ENCODE results near the gene PLXNA2. TPM values are rescaled to one million over a fixed set of nuclear protein-coding genes. Genes with fewer than 3 reads are reported as not detected.

The PLXNA2 gene
- total RNA-seq, 2 experiments from 2014 or later: 0.23 TPM; not detected in 1

DNA sequence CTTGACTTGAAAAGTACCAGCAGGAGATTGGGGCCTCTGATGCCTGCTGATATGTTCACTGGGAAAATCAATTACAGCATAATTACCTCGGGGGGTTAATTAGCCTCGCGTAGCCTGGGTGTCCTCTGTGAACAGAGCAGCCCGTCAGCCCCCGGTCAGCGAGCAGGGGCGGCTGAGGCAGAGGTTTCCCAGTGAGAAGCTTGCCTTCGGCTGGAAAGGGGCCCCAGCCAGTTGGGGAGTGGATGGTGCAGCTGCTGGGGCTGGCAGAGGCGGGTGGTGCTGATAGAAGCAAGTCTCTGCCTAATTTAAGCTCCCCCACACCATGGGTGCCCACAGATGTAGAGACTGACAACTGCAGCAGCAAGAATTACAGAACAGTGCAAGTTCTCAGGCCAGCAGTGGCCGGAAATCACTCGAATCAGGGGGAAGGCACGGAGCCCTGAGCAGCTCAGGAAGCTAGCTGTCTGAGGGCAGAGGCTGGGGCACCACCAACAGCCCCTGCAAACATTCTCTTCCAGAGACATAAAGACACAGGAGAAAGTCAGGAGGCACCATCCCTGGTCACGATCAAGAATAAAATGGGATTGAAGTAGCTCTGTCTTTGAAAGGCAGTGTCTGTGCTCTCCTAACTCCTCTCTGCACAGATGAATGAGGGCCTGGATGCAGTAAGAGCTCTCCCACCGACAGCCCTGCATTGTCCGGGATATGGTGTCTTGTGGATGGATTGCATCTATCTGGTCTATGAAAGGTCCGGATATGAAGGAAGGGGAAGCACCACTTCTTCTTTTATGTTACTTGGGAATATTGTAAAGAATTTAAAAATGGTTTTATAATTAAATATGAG lies 166.7 kb downstream of the PLXNA2 start:
- BruUV-seq (replicated peaks): no TSS peak
- Histone ChIP-seq H3K36me3 (ENCODE audit: insufficient read depth, low read length) (no peaks in the 10 kb centered on the region), H3K9me3 (ENCODE audit: low read length) (no peaks in the 10 kb centered on the region), H4K20me1 (ENCODE audit: insufficient read depth, low read length) (no peaks in the 10 kb centered on the region), H3K4me1 (ENCODE audit: insufficient read depth, low read length, poor library complexity, severe bottlenecking) (no peaks in the 10 kb centered on the region), H3K4me2 (ENCODE audit: low read length) (no peak overlapping the region), H2AFZ (ENCODE audit: low read length) (no peak overlapping the region), H3K79me2 (ENCODE audit: insufficient read depth, low read depth, low read length) (no peaks in the 10 kb centered on the region), H3K4me3 (ENCODE audit: low read depth, low read length, poor library complexity, severe bottlenecking) (no peak overlapping the region), H3K9me2 (ENCODE audit: insufficient read depth, low read length) (no peaks in the 10 kb centered on the region), H3K27ac (ENCODE audit: low read depth, low read length, poor library complexity, severe bottlenecking) (no peak overlapping the region)
- ChIA-PET POLR2A (no interaction called here), CTCF (ENCODE audit: unreplicated experiment) (no interaction called here)
- TF ChIP-seq EZH2phosphoT487 (IDR thresholded peaks at IDR 0.05; ENCODE audit: borderline replicate concordance, low read depth, low read length): no peak
- TF ChIP-seq, protein P1, sequence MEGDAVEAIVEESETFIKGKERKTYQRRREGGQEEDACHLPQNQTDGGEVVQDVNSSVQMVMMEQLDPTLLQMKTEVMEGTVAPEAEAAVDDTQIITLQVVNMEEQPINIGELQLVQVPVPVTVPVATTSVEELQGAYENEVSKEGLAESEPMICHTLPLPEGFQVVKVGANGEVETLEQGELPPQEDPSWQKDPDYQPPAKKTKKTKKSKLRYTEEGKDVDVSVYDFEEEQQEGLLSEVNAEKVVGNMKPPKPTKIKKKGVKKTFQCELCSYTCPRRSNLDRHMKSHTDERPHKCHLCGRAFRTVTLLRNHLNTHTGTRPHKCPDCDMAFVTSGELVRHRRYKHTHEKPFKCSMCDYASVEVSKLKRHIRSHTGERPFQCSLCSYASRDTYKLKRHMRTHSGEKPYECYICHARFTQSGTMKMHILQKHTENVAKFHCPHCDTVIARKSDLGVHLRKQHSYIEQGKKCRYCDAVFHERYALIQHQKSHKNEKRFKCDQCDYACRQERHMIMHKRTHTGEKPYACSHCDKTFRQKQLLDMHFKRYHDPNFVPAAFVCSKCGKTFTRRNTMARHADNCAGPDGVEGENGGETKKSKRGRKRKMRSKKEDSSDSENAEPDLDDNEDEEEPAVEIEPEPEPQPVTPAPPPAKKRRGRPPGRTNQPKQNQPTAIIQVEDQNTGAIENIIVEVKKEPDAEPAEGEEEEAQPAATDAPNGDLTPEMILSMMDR (conservative IDR thresholded peaks at IDR 0.05; ENCODE audit: low read length): no peak
- intact Hi-C loops (cut with micrococcal nuclease; ENCODE audit: unreplicated experiment): no loop called here
- DNase-seq (ENCODE audit: low spot score): no peak

DNA sequence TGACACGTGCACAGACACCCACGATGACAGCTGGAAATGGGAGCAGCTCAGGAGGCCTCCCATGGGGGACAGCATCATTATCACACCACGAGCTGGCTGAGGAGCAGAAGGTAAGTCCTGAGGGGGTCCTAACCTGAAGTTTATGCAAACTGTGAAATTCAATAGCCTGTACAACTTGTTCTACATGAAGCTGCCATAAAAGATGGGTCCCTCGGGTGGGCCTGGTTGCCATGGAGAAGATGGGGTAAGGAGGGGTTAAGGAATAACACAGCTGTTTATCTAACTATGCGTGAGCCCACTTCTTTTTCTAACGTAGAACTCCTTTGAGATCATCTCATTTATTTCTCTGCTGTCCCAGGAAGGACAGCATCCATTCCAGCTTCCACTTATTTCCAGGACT lies 169.8 kb downstream of the PLXNA2 start:
- no peak overlapping the region for H3K27ac ChIP-seq (ENCODE audit: low read depth, low read length, poor library complexity, severe bottlenecking)
- ChIA-PET POLR2A (no interaction called here), CTCF (ENCODE audit: unreplicated experiment) (no interaction called here)
- H3K9me3 ChIP-seq (ENCODE audit: low read length): no peaks in the 10 kb centered on the region
- intact Hi-C loops (cut with micrococcal nuclease; ENCODE audit: unreplicated experiment): no loop called here
- DNase-seq (ENCODE audit: low spot score): no peak
- no peak overlapping the region for H2AFZ ChIP-seq (ENCODE audit: low read length)
- no TSS peak for BruUV-seq (replicated peaks)
- no peak overlapping the region for H3K4me2 ChIP-seq (ENCODE audit: low read length)
- no peaks in the 10 kb centered on the region for H3K79me2 ChIP-seq (ENCODE audit: insufficient read depth, low read depth, low read length)
- no peak overlapping the region for H3K4me3 ChIP-seq (ENCODE audit: low read depth, low read length, poor library complexity, severe bottlenecking)
- no peaks in the 10 kb centered on the region for H4K20me1 ChIP-seq (ENCODE audit: insufficient read depth, low read length)
- H3K4me1 ChIP-seq (ENCODE audit: insufficient read depth, low read length, poor library complexity, severe bottlenecking): no peaks in the 10 kb centered on the region
- H3K9me2 ChIP-seq (ENCODE audit: insufficient read depth, low read length): no peaks in the 10 kb centered on the region
- TF ChIP-seq, protein P1 (conservative IDR thresholded peaks at IDR 0.05; ENCODE audit: low read length): no peak
- no peak for TF ChIP-seq EZH2phosphoT487 (IDR thresholded peaks at IDR 0.05; ENCODE audit: borderline replicate concordance, low read depth, low read length)
- H3K36me3 ChIP-seq (ENCODE audit: insufficient read depth, low read length): no peaks in the 10 kb centered on the region

DNA sequence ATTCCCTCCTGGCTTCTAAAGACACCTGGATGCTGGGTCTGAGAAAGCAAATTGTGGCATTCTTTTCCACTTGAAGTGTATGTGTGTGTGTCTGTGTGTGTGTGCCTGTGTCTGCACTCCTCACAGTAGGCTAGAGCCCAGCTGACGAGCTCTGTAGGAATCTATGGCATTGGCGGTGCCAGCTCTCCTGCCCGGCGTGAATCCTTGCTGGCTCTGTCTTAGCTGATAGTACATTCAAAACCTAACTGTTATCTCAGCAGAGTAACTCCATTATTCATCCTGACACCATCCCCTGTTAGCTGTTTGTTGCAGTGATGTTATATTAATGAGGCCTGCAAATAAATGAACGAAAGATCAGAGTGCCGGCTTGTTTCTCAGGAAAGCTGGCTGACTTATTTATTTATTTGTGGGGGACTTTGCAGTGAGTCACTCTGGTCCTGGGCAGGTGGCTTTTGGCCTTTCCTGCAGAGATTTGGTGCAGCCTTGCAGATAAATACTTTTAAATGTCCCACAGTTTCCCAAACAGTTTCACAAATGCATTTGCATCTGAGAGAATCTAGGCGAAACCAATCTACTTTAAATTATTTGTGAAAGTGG lies 172.7 kb downstream of the PLXNA2 start:
- intact Hi-C loops (cut with micrococcal nuclease; ENCODE audit: unreplicated experiment): no loop called here
- H4K20me1 ChIP-seq (ENCODE audit: insufficient read depth, low read length): no peaks in the 10 kb centered on the region
- no peaks in the 10 kb centered on the region for H3K79me2 ChIP-seq (ENCODE audit: insufficient read depth, low read depth, low read length)
- H3K4me2 ChIP-seq (ENCODE audit: low read length): no peak overlapping the region
- ChIA-PET CTCF (ENCODE audit: unreplicated experiment) (no interaction called here), POLR2A (no interaction called here)
- BruUV-seq (replicated peaks): no TSS peak
- DNase-seq (ENCODE audit: low spot score): no peak
- H3K4me3 ChIP-seq (ENCODE audit: low read depth, low read length, poor library complexity, severe bottlenecking): no peak overlapping the region
- no peak overlapping the region for H3K27ac ChIP-seq (ENCODE audit: low read depth, low read length, poor library complexity, severe bottlenecking)
- H3K9me2 ChIP-seq (ENCODE audit: insufficient read depth, low read length): no peaks in the 10 kb centered on the region
- no peaks in the 10 kb centered on the region for H3K36me3 ChIP-seq (ENCODE audit: insufficient read depth, low read length)
- TF ChIP-seq, protein P1 (conservative IDR thresholded peaks at IDR 0.05; ENCODE audit: low read length): no peak
- TF ChIP-seq EZH2phosphoT487 (IDR thresholded peaks at IDR 0.05; ENCODE audit: borderline replicate concordance, low read depth, low read length): no peak
- no peaks in the 10 kb centered on the region for H3K4me1 ChIP-seq (ENCODE audit: insufficient read depth, low read length, poor library complexity, severe bottlenecking)
- no peak overlapping the region for H2AFZ ChIP-seq (ENCODE audit: low read length)
- no peaks in the 10 kb centered on the region for H3K9me3 ChIP-seq (ENCODE audit: low read length)

Measured in OCI-LY7 (cell line).